H1 (cell line): ENCODE results near the gene ADD1. TPM values are rescaled to one million over a fixed set of nuclear protein-coding genes. Genes with fewer than 3 reads are reported as not detected.

Experiments used
- FOSL1 ChIP-seq: IDR thresholded peaks from 2 replicates; pipeline ENCODE4 v1.6.1; 2011; ENCODE audit warnings: mild to moderate bottlenecking, low read depth, low read length, moderate library complexity; ENCODE audit not compliant: insufficient read depth
- JUND ChIP-seq: IDR thresholded peaks from 2 replicates; pipeline ENCODE4 v1.6.1; 2011; ENCODE audit warnings: mild to moderate bottlenecking, improper control_type of control experiment, low read length
- RBBP5 ChIP-seq: IDR thresholded peaks from 2 replicates; pipeline ENCODE4 v1.7.1; 2012; ENCODE audit warnings: low read depth, mild to moderate bottlenecking, inconsistent platforms, low read length, moderate library complexity, borderline replicate concordance
- polyA plus RNA-seq, 7 experiments: library from polyadenylated mRNA; depleted of rRNA in 3 of 7; stranded (reverse) in 5 of 7; unstranded in 2 of 7; fragments of >200 nt in 5 of 7; fragments of 200-250 nt in 2 of 7; gene quantifications; 1 replicate in 5 of 7; 2 replicates in 1 of 7; 4 replicates in 1 of 7; pipeline versions ENCODE4 v1.2.1 to v1.2.3, GENCODE V29; 2011 to 2013; ENCODE audit warnings: missing spikeins in 2 of 7, mixed read lengths in 2 of 7
- total RNA-seq: library from RNA; stranded (reverse); fragmentation: NEBNext Ultra II Directional; extraction: Animal tissue kit (Norgen Biotek cat#: 25700); gene quantifications from 2 replicates; pipeline ENCODE4 v1.2.1, GENCODE V29; 2021

The ADD1 gene
- total and polyA plus RNA-seq, 2 of the 8 experiments (the other 6 are each of a cell fraction or from before 2014, with no cell fraction given): 113 to 143 TPM

GRCh38 chr4:2799224-2799911, 44.3 kb upstream of the ADD1 start (continued):
- TF ChIP-seq RBBP5 (no peak), JUND (no peak), FOSL1 (no peak)
